Breast epithelium (tissue), 4 donors: Measurements from ENCODE around the gene CCDC92. TPM values are rescaled to one million over a fixed set of nuclear protein-coding genes. Genes with fewer than 3 reads are reported as not detected.

Experiments used
- DNase-seq, 2 donors: peaks; one replicate each; pipeline ENCODE4 v3.0.0-alpha.2; 2019; ENCODE audit warnings: low spot score in 2 of 2
- H3K27ac ChIP-seq, 2 donors: fragments of 200-600 bp; sonication (generic) in 1 of 2; one replicate each; pipeline ENCODE4 v1.5.1; 2016 to 2019; ENCODE audit warnings: mild to moderate bottlenecking in 1 of 2
- H3K27me3 ChIP-seq, 2 donors: fragments of 200-600 bp; sonication (generic) in 1 of 2; one replicate each; pipeline versions ENCODE4 v1.5.1 to v1.6.0; 2017 to 2019; ENCODE audit warnings: control low read depth in 1 of 2, mild to moderate bottlenecking in 1 of 2
- H3K36me3 ChIP-seq: fragments of 200-600 bp; one replicate; pipeline ENCODE4 v1.5.1; 2019
- H3K4me1 ChIP-seq, 2 donors: fragments of 200-600 bp; sonication (generic); one replicate each; pipeline ENCODE4 v1.5.1; 2016 to 2019; ENCODE audit warnings: control low read depth in 1 of 2
- H3K4me3 ChIP-seq, 3 donors: fragments of 200-600 bp; sonication (generic); 1 replicate in 2 of 3; 2 replicates in 1 of 3; pipeline ENCODE4 v1.5.1; 2016 to 2019; ENCODE audit warnings: mild to moderate bottlenecking in 3 of 3, moderate library complexity in 2 of 3
- H3K9me3 ChIP-seq, 2 donors: fragments of 200-600 bp; sonication (generic) in 1 of 2; one replicate each; pipeline ENCODE4 v1.5.1; 2016 to 2019; ENCODE audit warnings: control low read depth in 1 of 2
- POLR2A ChIP-seq: fragments of 450-650 bp; IDR thresholded peaks from one replicate; pipeline ENCODE4 v1.6.1; 2016; ENCODE audit warnings: antibody characterized with exemption, mild to moderate bottlenecking, moderate library complexity
- POLR2AphosphoS5 ChIP-seq, 3 donors: sonication (generic); formaldehyde crosslinking; IDR thresholded peaks; one replicate each; pipeline ENCODE4 v1.6.1; 2017; ENCODE audit warnings: antibody characterized with exemption in 3 of 3
- intact Hi-C: fragments of 100-400 bp; cut with DNase I; formaldehyde crosslinking; loops from one replicate; pipeline ENCODE4 v1.15.1; 2023; ENCODE audit warnings: low total_unique reads
- total RNA-seq, 3 donors: library from RNA; depleted of rRNA; stranded (reverse); fragments of >200 nt; gene quantifications; one replicate each; pipeline ENCODE4 v1.1.0, GENCODE V29; 2016
- TF ChIP-seq, protein P1 (sequence below), 3 donors: fragments of 450-650 bp; IDR thresholded peaks; one replicate each; pipeline ENCODE4 v1.5.1; 2016 to 2017; ENCODE audit warnings: antibody characterized with exemption in 3 of 3, mild to moderate bottlenecking in 3 of 3, moderate library complexity in 3 of 3

CCDC92 gene
- total RNA-seq, 3 donors from 2014 or later = 17.4 to 40.0 (median 24.6) TPM

DNA sequence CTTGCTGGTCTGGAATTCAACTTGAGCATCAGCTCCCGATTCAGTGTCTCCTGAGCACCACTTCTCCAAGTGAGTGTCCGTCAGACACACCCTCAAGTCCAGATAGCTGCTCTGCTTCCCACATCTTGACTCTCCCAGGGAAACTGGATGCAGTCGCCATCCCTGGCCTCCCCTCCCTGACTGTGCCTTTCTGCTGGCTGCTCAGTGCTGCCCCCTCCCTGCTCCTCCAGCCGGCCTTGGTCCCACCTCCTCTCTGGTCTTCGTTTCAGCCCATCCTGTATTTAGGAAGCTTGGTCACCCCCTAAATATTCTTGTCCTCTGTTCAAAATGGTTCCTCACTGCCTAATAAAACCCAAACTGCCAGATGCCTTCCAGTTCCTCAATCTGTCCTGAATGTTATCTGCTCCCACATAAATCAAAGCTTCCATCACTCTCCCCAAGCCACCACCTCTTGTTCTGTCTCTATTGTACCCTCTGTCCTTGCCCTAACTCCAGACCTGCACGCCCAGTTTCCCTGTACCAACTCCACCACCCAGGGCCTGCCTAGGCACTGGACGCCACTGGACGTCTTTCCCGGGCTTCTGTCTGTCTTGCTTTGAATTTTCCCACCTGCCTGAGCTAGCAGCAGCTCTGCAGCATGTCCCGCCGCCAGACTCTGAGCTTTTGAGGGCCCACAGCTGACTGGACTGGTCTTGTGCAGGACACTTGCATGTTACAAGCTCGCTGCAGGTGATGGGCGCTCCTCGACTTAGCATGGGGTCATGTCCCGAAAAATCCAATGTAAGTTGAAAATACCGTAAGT, 33.8 kb downstream of the CCDC92 start:
- Histone ChIP-seq H3K27me3 (no peaks in the 10 kb centered on the region), H3K9me3 (no peaks in the 10 kb centered on the region), H3K4me3 (no peak overlapping the region), H3K4me1 (no peaks in the 10 kb centered on the region), H3K36me3 (no peaks in the 10 kb centered on the region), H3K27ac (no peak overlapping the region)
- intact Hi-C loops = no loop called here
- no peak for TF ChIP-seq POLR2AphosphoS5 (IDR thresholded peaks at IDR 0.05)
- TF ChIP-seq POLR2A = no peak
- TF ChIP-seq, protein P1, sequence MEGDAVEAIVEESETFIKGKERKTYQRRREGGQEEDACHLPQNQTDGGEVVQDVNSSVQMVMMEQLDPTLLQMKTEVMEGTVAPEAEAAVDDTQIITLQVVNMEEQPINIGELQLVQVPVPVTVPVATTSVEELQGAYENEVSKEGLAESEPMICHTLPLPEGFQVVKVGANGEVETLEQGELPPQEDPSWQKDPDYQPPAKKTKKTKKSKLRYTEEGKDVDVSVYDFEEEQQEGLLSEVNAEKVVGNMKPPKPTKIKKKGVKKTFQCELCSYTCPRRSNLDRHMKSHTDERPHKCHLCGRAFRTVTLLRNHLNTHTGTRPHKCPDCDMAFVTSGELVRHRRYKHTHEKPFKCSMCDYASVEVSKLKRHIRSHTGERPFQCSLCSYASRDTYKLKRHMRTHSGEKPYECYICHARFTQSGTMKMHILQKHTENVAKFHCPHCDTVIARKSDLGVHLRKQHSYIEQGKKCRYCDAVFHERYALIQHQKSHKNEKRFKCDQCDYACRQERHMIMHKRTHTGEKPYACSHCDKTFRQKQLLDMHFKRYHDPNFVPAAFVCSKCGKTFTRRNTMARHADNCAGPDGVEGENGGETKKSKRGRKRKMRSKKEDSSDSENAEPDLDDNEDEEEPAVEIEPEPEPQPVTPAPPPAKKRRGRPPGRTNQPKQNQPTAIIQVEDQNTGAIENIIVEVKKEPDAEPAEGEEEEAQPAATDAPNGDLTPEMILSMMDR (IDR thresholded peaks at IDR 0.05) = no peak
- DNase-seq = no peak

DNA sequence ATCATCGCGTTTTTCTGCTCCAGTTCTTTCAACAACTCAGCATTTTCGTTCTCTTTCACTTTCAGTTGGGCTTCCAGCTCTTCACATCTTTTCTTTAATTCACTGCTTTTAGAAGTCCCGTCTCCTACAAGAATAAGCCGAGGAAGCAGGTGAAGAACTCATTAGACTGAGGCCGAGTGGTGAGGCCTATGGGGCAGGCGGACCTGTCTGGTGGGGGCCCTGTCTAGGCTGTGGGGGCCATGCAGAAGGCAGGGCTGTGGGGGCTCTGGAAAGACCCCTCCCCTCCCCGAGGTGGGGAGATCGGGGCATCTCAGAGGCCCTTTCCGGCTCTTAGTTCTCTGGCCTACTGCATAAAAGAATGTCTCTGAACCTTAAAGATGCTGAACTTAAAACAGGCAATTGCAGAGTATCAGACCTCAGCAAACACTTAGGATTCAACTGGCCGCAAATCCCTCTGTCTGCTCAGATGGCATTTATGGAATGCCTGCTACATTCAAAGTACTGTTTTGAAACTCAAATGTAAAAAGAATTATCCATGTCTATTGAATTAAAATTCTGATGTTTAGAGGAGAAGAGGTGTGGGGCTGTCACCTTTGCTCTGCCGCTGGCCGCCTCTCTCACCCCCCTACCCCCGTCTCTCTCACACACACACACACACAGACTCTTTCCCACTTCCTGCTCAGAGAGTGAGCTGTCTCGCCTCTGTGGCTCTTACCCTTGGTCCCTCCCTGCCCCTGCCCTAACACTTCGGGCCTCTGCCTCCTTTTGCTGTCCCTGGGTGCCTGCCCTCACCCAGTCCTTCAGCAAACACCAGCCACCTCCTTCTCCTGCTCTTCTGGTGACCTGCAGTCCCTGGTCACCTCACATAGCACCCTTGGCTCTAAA, 34.7 kb downstream of the CCDC92 start:
- intact Hi-C loops = no loop called here
- no peak overlapping the region for H3K27ac ChIP-seq
- no peaks in the 10 kb centered on the region for H3K36me3 ChIP-seq
- H3K4me1 ChIP-seq = no peaks in the 10 kb centered on the region
- no peak overlapping the region for H3K4me3 ChIP-seq
- TF ChIP-seq, protein P1 (IDR thresholded peaks at IDR 0.05) = no peak
- no peak for TF ChIP-seq POLR2A
- TF ChIP-seq POLR2AphosphoS5 (IDR thresholded peaks at IDR 0.05) = no peak
- H3K27me3 ChIP-seq = no peaks in the 10 kb centered on the region
- no peaks in the 10 kb centered on the region for H3K9me3 ChIP-seq
- DNase-seq = no peak

DNA sequence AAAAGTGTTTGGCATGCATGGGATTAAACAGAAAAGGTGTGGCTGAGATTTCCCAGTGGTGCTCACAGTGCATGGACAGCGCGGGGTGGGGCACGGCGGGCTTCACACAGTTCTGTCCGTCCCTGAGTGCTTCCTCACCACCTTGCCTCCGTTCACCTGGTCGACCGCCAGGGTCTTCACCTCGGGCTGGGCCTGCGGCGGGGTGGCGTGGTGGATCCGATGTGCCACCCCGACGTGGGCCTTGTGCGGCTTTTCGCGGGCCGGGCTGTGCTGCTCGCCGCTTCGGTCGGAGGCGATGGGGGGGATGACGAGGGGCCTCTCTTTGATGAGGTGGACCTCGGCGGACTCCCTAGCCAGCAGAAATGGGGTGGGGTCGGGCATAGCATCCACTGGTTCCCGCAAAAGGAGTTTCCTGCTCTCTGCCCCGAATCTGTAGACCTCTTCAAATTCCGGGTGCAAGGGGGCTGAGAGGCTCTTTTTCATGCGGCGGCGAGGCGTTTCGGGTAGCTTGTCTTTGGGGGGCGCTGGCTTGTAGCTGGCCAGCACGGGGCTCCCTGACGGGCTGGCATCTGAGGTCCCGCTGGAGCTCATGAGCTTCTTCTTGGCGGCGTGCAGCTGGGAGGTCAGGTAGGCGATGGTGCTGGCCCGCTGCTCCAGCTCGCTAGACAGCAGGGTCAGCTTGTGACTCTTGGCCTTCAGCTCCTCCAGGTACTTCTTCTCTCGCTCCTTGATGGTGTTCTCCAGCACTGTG, 35.5 kb downstream of the CCDC92 start:
- Histone ChIP-seq H3K9me3 (no peaks in the 10 kb centered on the region), H3K4me3 (no peak overlapping the region), H3K4me1 (no peaks in the 10 kb centered on the region), H3K27ac (no peak overlapping the region), H3K36me3 (no peaks in the 10 kb centered on the region), H3K27me3 (no peaks in the 10 kb centered on the region)
- intact Hi-C loops = no loop called here
- no peak for TF ChIP-seq POLR2A
- TF ChIP-seq POLR2AphosphoS5 (IDR thresholded peaks at IDR 0.05) = no peak
- TF ChIP-seq, protein P1 (IDR thresholded peaks at IDR 0.05) = no peak
- no peak for DNase-seq

- intact Hi-C loops = no loop called here
- TF ChIP-seq, protein P1 (IDR thresholded peaks at IDR 0.05) = no peak
- TF ChIP-seq POLR2AphosphoS5 (IDR thresholded peaks at IDR 0.05) (no peak), POLR2A (no peak)
- Histone ChIP-seq H3K4me1 (no peaks in the 10 kb centered on the region), H3K27me3 (no peaks in the 10 kb centered on the region), H3K36me3 (no peaks in the 10 kb centered on the region), H3K4me3 (no peak overlapping the region), H3K27ac (no peak overlapping the region), H3K9me3 (no peaks in the 10 kb centered on the region)
- DNase-seq = no peak
Measured at GRCh38 chr12:123936471-123936870, 36.2 kb downstream of the CCDC92 start.
